OCI-LY3 (cell line): Measurements from ENCODE around the gene RPL15.

Experiments used
- EZH2phosphoT487 ChIP-seq: fragments of 200-600 bp; shearing (Covaris generic); IDR thresholded peaks from 2 replicates; pipeline ENCODE4 v1.6.1; 2018; ENCODE audit warnings: antibody characterized with exemption, mixed run types, low read depth
- TF ChIP-seq, protein P1 (sequence below): fragments of 200-600, 300-600 bp; sonication (generic); IDR thresholded peaks from 2 replicates; pipeline ENCODE4 v1.5.1; 2014; ENCODE audit warnings: antibody characterized with exemption, low read length, low read depth

DNA sequence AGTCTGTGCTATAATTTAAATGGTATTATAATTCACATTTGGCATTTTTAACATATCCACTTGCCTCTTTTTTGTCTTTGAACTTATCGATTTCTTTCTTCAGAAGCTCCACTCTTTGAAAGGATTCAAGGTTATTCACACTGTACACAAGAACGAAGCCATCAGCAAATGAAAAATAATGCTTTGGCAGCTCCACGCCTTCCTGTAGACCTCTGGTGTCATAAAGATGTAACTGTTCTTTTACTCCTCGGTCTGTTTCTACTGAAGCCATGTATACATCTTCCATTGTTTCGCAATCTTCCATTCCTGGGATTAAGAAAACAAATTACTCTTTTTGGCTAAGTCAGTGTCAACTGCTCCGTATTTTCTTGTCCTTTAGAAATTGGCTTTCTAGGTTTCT is 16.2 kb upstream of the RPL15 start:
- TF ChIP-seq, protein P1, sequence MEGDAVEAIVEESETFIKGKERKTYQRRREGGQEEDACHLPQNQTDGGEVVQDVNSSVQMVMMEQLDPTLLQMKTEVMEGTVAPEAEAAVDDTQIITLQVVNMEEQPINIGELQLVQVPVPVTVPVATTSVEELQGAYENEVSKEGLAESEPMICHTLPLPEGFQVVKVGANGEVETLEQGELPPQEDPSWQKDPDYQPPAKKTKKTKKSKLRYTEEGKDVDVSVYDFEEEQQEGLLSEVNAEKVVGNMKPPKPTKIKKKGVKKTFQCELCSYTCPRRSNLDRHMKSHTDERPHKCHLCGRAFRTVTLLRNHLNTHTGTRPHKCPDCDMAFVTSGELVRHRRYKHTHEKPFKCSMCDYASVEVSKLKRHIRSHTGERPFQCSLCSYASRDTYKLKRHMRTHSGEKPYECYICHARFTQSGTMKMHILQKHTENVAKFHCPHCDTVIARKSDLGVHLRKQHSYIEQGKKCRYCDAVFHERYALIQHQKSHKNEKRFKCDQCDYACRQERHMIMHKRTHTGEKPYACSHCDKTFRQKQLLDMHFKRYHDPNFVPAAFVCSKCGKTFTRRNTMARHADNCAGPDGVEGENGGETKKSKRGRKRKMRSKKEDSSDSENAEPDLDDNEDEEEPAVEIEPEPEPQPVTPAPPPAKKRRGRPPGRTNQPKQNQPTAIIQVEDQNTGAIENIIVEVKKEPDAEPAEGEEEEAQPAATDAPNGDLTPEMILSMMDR: no peak
- no peak for TF ChIP-seq EZH2phosphoT487
